Nephron (organoid): Measurements from ENCODE around the gene ANP32A.
A peak's percentile ranks its signal among the peaks of the same experiment; 100 is the strongest.

Experiments
- H3K27ac Mint-ChIP-seq, 3 experiments: 2 replicates each; pipeline ENCODE4 v1.8.0; 2020; ENCODE audit warnings: mixed read lengths in 3 of 3, mild to moderate bottlenecking in 2 of 3, moderate library complexity in 1 of 3
- H3K27me3 Mint-ChIP-seq: 2 replicates; pipeline ENCODE4 v1.8.0; 2021; ENCODE audit warnings: low read depth, mild to moderate bottlenecking, moderate library complexity, mixed read lengths
- H3K36me3 Mint-ChIP-seq: 2 replicates; pipeline ENCODE4 v1.8.0; 2020; ENCODE audit warnings: low read depth, mixed read lengths
- H3K4me1 Mint-ChIP-seq: 2 replicates; pipeline ENCODE4 v1.8.0; 2020; ENCODE audit warnings: mixed read lengths
- H3K4me3 Mint-ChIP-seq, 3 experiments: 2 replicates each; pipeline ENCODE4 v1.8.0; 2020; ENCODE audit warnings: mild to moderate bottlenecking in 3 of 3, mixed read lengths in 3 of 3, moderate library complexity in 2 of 3
- H3K9me3 Mint-ChIP-seq: 2 replicates; pipeline ENCODE4 v1.8.0; 2020; ENCODE audit warnings: mixed read lengths
- TF ChIP-seq, protein P1 (sequence below), 3 experiments: fragments of 200-600 bp; sonication (generic); IDR thresholded peaks; one replicate each; pipeline ENCODE4 v1.5.0; 2021; ENCODE audit warnings: antibody characterized with exemption in 3 of 3; ENCODE audit not compliant: unreplicated experiment in 3 of 3

ANP32A gene

DNA sequence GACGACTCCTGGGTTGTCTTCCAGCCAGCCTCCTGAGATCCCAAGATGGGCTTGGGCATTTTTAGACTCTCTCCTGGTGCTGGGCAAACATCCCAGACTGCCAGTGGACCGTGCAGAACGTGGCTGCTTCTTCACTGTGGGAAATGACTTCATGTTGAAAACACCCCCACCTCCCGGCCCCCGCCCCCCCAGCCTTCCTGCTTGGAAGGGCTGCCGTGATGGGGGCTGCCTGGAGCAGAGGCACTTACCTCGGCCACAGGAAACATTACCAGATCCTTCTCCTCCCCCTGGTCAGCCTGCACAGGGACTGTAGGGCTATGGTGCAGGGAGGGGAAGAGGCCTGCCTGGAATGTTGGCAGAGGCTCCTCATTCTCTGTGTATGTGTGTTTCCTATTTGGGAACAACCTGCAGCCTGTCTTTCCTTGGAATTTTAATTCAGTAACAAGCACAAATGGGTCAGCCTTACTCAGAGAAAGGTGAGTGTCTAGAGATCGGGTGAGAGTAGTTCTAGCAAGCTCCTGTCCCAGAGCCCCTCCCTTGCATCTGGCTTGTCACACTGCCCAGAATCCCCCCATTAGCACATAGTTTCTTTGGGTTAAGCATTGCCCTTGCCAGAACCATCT lies 90.8 kb downstream of the ANP32A start:
- H3K36me3 Mint-ChIP-seq: no peaks in the 10 kb centered on the region
- TF ChIP-seq, protein P1, sequence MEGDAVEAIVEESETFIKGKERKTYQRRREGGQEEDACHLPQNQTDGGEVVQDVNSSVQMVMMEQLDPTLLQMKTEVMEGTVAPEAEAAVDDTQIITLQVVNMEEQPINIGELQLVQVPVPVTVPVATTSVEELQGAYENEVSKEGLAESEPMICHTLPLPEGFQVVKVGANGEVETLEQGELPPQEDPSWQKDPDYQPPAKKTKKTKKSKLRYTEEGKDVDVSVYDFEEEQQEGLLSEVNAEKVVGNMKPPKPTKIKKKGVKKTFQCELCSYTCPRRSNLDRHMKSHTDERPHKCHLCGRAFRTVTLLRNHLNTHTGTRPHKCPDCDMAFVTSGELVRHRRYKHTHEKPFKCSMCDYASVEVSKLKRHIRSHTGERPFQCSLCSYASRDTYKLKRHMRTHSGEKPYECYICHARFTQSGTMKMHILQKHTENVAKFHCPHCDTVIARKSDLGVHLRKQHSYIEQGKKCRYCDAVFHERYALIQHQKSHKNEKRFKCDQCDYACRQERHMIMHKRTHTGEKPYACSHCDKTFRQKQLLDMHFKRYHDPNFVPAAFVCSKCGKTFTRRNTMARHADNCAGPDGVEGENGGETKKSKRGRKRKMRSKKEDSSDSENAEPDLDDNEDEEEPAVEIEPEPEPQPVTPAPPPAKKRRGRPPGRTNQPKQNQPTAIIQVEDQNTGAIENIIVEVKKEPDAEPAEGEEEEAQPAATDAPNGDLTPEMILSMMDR (IDR thresholded peaks at IDR 0.05; ENCODE audit: unreplicated experiment in 3 of 3): no peak
- H3K4me1 Mint-ChIP-seq: peaks cover 15% of the 10 kb centered on the region
- no peak overlapping the region for H3K4me3 Mint-ChIP-seq
- H3K9me3 Mint-ChIP-seq: no peaks in the 10 kb centered on the region
- peak overlapping the region; percentile 17 to 74 (median 59) for H3K27ac Mint-ChIP-seq
- H3K27me3 Mint-ChIP-seq: no peaks in the 10 kb centered on the region
